ENCODE results near the gene ENTPD6.
"Not testable (repeated sequence)": the region's sequence is repeated elsewhere in the genome, so short reads cannot be mapped to it uniquely, and the experiment has no call there.

The ENTPD6 gene

DNA sequence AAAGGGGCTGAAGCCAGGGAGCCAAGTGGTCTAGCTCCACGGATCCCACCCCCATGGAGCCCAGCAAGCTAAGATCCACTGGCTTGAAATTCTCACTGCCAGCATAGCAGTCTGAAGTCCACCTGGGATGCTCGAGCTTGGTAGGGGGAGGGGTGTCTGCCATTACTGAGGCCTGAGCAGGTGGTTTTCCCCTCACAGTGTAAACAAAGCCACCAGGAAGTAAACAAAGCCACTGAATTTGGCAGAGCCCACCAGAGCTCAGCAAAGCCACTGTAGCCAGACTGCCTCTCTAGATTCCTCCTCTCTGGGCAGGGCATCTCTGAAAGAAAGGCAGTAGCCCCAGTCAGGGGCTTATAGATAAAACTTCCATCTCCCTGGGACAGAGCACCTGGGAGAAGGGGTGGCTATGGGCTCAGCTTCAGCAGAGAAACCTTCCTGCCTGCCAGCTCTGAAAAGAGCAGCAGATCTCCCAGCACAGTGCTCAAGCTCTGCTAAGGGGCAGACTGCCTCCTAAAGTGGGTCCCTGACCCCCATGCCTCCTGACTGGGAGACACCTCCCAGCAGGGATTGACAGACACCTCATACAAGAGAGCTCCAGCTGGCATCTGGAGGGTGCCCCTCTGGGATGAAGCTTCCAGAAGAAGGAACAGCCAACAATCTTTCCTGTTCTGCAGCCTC is 29.3 kb upstream of the ENTPD6 start:
- not testable (repeated sequence) for H3K4me3 ChIP-seq (ENCODE audit: extremely low read depth, insufficient read depth, low read length, poor library complexity, severe bottlenecking); H3K36me3 ChIP-seq (ENCODE audit: control insufficient read depth, insufficient read depth, low read length); H3K9me3 ChIP-seq (ENCODE audit: control insufficient read depth, low read length); H3K4me1 ChIP-seq (ENCODE audit: control insufficient read depth, insufficient read depth, low read length, poor library complexity, severe bottlenecking); H3K27ac ChIP-seq (ENCODE audit: low read depth, low read length, severe bottlenecking)
- 38 to 60% methylated on average over 1 of the region's 2 CpGs for WGBS, 2 experiments (ENCODE audit: insufficient coverage in 2 of 2)

DNA sequence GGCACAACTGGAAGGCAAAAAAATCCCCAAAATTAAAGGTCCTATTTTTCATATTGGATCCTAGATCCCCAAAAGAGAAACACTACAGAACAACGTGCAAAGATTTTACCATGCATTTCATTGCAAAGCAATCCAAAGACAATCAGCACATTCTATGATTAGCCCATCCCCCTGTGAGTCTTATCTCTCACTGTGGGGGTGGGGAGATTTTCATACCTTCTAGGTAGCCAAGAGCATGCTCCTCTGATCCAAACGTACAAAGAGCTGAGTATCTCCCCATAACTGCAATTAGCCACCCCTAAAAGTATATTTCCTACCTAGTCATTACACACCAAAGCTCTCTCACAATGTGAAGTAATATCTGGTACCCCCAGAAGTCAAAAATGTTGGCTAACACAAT is 22.2 kb upstream of the ENTPD6 start:
- no peaks in the 10 kb centered on the region for H3K4me1 ChIP-seq (ENCODE audit: control insufficient read depth, insufficient read depth, low read length, poor library complexity, severe bottlenecking)
- H3K9me3 ChIP-seq (ENCODE audit: control insufficient read depth, low read length), result peaks cover 6% of the 10 kb centered on the region
- no peak overlapping the region for H3K4me3 ChIP-seq (ENCODE audit: extremely low read depth, insufficient read depth, low read length, poor library complexity, severe bottlenecking)
- H3K36me3 ChIP-seq (ENCODE audit: control insufficient read depth, insufficient read depth, low read length), result no peaks in the 10 kb centered on the region
- no peak overlapping the region for H3K27ac ChIP-seq (ENCODE audit: low read depth, low read length, severe bottlenecking)
- WGBS, 2 experiments (ENCODE audit: insufficient coverage in 2 of 2), result no CpG with 5 or more reads among the region's 2 CpGs

DNA sequence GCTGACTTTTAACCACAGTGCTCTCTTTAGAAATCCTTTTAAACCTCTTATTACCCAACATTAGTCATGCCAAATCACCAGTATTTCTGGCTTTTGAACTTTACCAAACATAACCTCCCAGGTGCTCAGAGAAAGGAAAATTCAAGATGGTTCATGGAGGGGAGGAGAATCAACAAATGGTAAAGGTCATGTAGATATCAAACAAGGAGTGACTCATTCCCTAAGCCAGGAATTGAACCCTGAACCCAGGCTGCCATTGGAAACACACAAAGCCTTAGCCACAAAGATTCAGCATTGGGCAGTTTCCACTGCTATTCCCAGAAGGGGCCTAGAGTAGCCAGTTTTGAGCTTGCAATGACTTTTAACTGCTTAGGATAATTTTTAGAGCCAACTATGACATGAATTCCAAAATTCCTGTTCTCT is 21.6 kb upstream of the ENTPD6 start:
- H3K4me3 ChIP-seq (ENCODE audit: extremely low read depth, insufficient read depth, low read length, poor library complexity, severe bottlenecking), result no peak overlapping the region
- peaks cover 6% of the 10 kb centered on the region for H3K9me3 ChIP-seq (ENCODE audit: control insufficient read depth, low read length)
- H3K36me3 ChIP-seq (ENCODE audit: control insufficient read depth, insufficient read depth, low read length), result no peaks in the 10 kb centered on the region
- no peak overlapping the region for H3K27ac ChIP-seq (ENCODE audit: low read depth, low read length, severe bottlenecking)
- no peaks in the 10 kb centered on the region for H3K4me1 ChIP-seq (ENCODE audit: control insufficient read depth, insufficient read depth, low read length, poor library complexity, severe bottlenecking)

DNA sequence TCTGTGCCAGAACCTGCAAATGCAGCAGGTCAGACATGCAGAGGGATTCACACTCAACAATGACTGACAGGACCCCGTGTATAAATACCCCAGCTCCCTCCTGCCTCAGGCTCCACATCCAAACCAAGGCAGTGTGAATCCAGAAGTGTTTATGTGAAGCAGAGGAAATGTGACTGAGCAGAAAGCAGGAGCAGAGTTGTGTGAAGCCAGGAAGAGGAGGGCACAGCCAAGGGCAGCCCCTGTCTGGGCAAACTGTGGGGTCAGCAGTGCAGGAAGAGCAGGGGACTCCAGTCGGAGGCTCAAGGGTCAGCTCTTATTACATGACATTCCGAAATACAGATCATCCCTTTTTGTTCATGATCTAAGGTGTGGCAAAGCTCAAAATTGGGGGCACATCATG is 19.3 kb upstream of the ENTPD6 start:
- Histone ChIP-seq H3K27ac (ENCODE audit: low read depth, low read length, severe bottlenecking) (no peak overlapping the region), H3K9me3 (ENCODE audit: control insufficient read depth, low read length) (peaks cover 6% of the 10 kb centered on the region), H3K36me3 (ENCODE audit: control insufficient read depth, insufficient read depth, low read length) (no peaks in the 10 kb centered on the region), H3K4me3 (ENCODE audit: extremely low read depth, insufficient read depth, low read length, poor library complexity, severe bottlenecking) (no peak overlapping the region), H3K4me1 (ENCODE audit: control insufficient read depth, insufficient read depth, low read length, poor library complexity, severe bottlenecking) (no peaks in the 10 kb centered on the region)
- WGBS, 2 experiments (ENCODE audit: insufficient coverage in 2 of 2), result 67% methylated on average over 2 of the region's 3 CpGs; no CpG with 5 or more reads in 1 of the 2 experiments

DNA sequence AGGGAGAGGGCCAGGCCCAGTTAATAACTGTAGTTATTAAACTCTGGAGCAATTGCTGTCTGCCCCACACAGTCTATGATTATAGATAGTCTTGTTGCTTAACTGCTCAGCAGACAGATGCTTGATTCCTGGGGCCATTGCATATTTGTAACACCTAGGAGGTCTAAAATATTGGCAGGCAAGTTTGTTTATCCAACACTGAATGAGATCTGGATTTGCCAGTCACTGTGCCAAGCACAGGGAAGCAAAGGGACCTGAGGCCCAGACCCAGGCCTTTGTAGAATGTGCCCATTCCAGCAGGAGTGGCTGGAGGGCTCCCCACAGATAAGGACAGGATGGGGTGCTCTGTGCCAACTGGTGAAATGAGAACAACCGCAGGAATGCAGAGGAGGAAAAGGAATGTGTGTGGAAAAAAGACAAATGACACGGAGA is 17.6 kb upstream of the ENTPD6 start:
- no peaks in the 10 kb centered on the region for H3K36me3 ChIP-seq (ENCODE audit: control insufficient read depth, insufficient read depth, low read length)
- no peak overlapping the region for H3K4me3 ChIP-seq (ENCODE audit: extremely low read depth, insufficient read depth, low read length, poor library complexity, severe bottlenecking)
- H3K4me1 ChIP-seq (ENCODE audit: control insufficient read depth, insufficient read depth, low read length, poor library complexity, severe bottlenecking), result no peaks in the 10 kb centered on the region
- H3K9me3 ChIP-seq (ENCODE audit: control insufficient read depth, low read length), result peaks cover 6% of the 10 kb centered on the region
- no peak overlapping the region for H3K27ac ChIP-seq (ENCODE audit: low read depth, low read length, severe bottlenecking)
- 60 to 61% methylated on average over 2 of the region's 2 CpGs for WGBS, 2 experiments (ENCODE audit: insufficient coverage in 2 of 2)

DNA sequence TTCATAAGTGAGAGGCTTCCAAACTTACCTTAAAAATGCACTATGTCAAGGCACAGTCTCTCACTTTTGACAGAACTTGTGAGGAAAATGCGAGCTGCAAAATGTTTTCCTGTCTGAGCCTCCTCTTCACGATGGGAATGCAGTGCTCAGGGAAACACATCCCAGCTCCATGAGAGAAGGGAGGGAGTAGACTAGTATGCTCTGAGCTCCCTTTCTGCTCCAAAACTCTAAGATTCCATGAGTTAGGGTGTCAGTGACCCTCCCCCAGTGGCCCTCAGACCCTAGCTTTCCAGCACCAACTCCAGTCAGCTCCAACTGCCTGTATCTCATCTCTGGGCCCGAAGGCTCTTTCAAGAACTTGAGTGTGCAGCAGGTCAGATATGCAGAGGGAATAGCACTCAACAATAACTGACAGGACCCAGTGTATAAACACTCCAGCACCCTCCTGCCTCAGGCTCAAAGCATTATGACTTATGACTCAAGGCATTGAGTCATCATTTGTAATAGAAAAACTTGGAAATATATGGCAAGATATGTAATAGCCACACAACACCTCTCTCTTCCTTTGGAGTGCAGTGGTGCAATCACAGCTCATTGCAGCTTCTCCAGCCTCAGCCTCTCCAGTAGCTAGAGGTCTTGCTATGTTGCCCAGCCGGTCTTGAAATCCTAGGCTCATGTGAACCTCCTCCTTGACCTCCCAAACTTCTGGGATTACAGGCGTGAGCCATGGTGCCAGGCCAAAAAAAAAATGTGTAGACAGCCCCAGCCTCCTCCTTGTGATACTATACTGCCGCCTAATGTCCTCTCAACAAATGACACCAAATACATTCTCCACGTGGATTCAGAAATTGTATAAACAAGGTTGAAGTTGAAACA is 16.7 kb upstream of the ENTPD6 start:
- no peak overlapping the region for H3K4me3 ChIP-seq (ENCODE audit: extremely low read depth, insufficient read depth, low read length, poor library complexity, severe bottlenecking)
- WGBS, 2 experiments (ENCODE audit: insufficient coverage in 2 of 2), result 62 to 64% methylated on average over 2 to 4 of the region's 7 CpGs
- H3K27ac ChIP-seq (ENCODE audit: low read depth, low read length, severe bottlenecking), result no peak overlapping the region
- peaks cover 5% of the 10 kb centered on the region for H3K9me3 ChIP-seq (ENCODE audit: control insufficient read depth, low read length)
- H3K36me3 ChIP-seq (ENCODE audit: control insufficient read depth, insufficient read depth, low read length), result no peaks in the 10 kb centered on the region
- no peaks in the 10 kb centered on the region for H3K4me1 ChIP-seq (ENCODE audit: control insufficient read depth, insufficient read depth, low read length, poor library complexity, severe bottlenecking)

DNA sequence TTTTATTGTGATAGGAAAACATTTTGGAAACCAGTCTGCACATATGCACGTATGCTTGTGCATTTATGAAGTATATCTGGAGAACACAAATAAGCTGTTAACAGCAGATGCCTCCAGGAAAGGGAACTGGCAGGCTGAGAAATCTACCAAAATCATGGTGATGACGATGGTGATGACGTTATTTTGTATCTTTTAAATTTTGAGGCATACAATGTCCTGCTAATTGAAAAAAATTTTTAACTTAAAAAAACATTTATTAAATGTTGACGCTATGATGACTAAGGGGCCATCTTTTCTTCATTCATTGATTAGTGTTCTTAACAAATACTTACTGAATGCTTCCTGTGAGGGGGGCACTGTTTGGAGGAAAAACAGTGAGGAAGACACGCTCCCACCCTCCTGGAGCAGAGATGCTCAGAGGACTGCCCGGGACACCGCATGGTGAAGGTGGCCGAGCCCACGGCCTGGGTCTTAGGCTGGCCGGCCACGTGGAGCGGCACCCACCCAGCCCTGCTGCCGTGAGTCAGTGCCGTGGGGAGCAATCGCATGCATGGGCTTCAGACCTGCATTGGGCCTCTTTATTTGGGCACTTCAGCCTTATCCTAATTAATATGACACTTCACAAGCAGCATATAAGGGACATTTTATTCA is 15.9 kb upstream of the ENTPD6 start:
- Histone ChIP-seq H3K36me3 (ENCODE audit: control insufficient read depth, insufficient read depth, low read length) (no peaks in the 10 kb centered on the region), H3K27ac (ENCODE audit: low read depth, low read length, severe bottlenecking) (no peak overlapping the region), H3K4me1 (ENCODE audit: control insufficient read depth, insufficient read depth, low read length, poor library complexity, severe bottlenecking) (no peaks in the 10 kb centered on the region), H3K4me3 (ENCODE audit: extremely low read depth, insufficient read depth, low read length, poor library complexity, severe bottlenecking) (no peak overlapping the region), H3K9me3 (ENCODE audit: control insufficient read depth, low read length) (no peaks in the 10 kb centered on the region)
- WGBS, 2 experiments (ENCODE audit: insufficient coverage in 2 of 2), result 56 to 62% methylated on average over 12 of the region's 15 CpGs

DNA sequence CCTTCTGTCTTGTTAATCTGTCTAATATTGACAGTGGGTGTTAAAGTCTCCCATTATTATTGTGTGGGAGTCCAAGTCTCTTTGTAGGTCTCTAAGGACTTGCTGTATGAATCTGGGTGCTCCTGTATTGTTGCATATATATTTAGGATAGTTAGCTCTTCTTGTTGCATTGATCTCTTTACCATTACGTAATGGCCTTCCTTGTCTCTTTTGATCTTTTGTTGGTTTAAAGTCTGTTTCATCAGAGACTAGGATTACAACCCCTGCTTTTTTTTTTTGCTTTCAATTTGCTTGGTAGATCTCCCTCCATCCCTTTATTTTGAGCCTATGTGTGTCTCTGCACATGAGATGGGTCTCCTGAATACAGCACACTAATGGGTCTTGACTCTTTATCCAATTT is 11.1 kb upstream of the ENTPD6 start:
- WGBS, 2 experiments (ENCODE audit: insufficient coverage in 2 of 2), result no CpG with 5 or more reads among the region's 1 CpG
- H3K9me3 ChIP-seq (ENCODE audit: control insufficient read depth, low read length); H3K36me3 ChIP-seq (ENCODE audit: control insufficient read depth, insufficient read depth, low read length); H3K27ac ChIP-seq (ENCODE audit: low read depth, low read length, severe bottlenecking); H3K4me1 ChIP-seq (ENCODE audit: control insufficient read depth, insufficient read depth, low read length, poor library complexity, severe bottlenecking); H3K4me3 ChIP-seq (ENCODE audit: extremely low read depth, insufficient read depth, low read length, poor library complexity, severe bottlenecking): not testable (repeated sequence)

DNA sequence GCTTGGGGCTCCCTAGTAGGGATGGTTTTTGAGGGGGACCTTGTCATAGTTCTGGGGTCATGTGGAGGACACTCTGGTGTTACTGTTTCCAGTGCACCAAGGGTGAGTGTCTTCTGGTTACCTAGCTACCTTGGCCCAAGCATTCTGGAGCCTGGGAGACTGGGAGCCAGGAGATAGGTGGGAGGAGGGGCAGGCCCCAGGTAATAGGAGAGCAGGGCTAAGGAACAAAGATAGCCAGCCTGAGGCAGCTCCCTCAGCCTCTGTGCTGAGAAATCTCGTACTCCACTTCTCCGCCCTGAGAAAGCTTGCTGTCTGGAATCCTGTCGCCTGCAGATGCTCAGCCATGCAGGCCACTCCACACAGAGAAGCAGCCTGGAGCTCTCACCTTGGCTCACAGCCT is 8.3 kb upstream of the ENTPD6 start:
- H3K9me3 ChIP-seq (ENCODE audit: control insufficient read depth, low read length), result peaks cover 4% of the 10 kb centered on the region
- H3K27ac ChIP-seq (ENCODE audit: low read depth, low read length, severe bottlenecking), result no peak overlapping the region
- H3K4me3 ChIP-seq (ENCODE audit: extremely low read depth, insufficient read depth, low read length, poor library complexity, severe bottlenecking), result no peak overlapping the region
- H3K36me3 ChIP-seq (ENCODE audit: control insufficient read depth, insufficient read depth, low read length), result no peaks in the 10 kb centered on the region
- 88 to 95% methylated on average over 3 of the region's 3 CpGs for WGBS, 2 experiments (ENCODE audit: insufficient coverage in 2 of 2)
- H3K4me1 ChIP-seq (ENCODE audit: control insufficient read depth, insufficient read depth, low read length, poor library complexity, severe bottlenecking), result no peaks in the 10 kb centered on the region

DNA sequence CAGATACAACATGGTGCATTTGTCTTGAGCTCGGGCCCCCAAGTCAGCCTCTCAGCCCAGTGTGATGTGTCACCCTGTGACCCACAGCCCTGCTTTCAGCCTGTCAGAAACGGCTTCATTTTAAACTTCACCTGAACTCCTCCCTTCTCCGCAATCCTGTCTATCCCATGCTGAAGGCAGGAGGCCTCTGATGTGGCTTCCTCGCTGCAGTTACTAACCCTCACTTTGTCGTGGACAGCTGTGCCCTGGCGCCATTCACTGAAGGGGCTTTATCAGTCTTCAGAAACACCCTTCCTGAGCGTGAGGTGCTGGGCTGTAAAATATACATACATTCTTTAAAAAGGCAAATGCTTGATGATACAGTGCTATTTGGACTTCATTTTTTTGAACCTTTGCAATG is 7.9 kb upstream of the ENTPD6 start:
- Histone ChIP-seq H3K4me1 (ENCODE audit: control insufficient read depth, insufficient read depth, low read length, poor library complexity, severe bottlenecking) (no peaks in the 10 kb centered on the region), H3K4me3 (ENCODE audit: extremely low read depth, insufficient read depth, low read length, poor library complexity, severe bottlenecking) (no peak overlapping the region), H3K27ac (ENCODE audit: low read depth, low read length, severe bottlenecking) (no peak overlapping the region), H3K36me3 (ENCODE audit: control insufficient read depth, insufficient read depth, low read length) (no peaks in the 10 kb centered on the region), H3K9me3 (ENCODE audit: control insufficient read depth, low read length) (peaks cover 4% of the 10 kb centered on the region)
- WGBS, 2 experiments (ENCODE audit: insufficient coverage in 2 of 2), result 81 to 89% methylated on average over 5 to 7 of the region's 7 CpGs

DNA sequence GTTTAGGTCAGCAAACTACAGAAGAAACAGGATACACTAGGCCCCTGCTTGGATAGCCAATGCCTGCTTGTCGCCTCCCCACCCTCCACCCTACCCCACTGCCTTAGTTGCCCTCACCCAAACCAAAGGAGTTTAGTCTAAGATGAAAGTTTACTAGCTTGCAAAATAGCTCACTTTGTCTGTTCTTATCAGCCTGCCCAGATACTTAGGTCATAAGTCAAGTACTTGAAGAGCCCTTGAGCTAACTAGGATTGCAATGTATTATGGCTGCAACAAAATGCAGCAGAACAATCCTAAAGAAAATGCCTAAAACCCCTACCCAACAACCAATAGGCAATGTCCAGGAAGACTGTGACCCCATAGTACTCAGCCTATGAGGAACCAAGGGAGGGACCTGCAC is 7.3 kb upstream of the ENTPD6 start:
- Histone ChIP-seq H3K27ac (ENCODE audit: low read depth, low read length, severe bottlenecking) (no peak overlapping the region), H3K4me3 (ENCODE audit: extremely low read depth, insufficient read depth, low read length, poor library complexity, severe bottlenecking) (no peak overlapping the region), H3K4me1 (ENCODE audit: control insufficient read depth, insufficient read depth, low read length, poor library complexity, severe bottlenecking) (no peaks in the 10 kb centered on the region), H3K36me3 (ENCODE audit: control insufficient read depth, insufficient read depth, low read length) (no peaks in the 10 kb centered on the region), H3K9me3 (ENCODE audit: control insufficient read depth, low read length) (peaks cover 4% of the 10 kb centered on the region)
- no CpG with 5 or more reads among the region's 1 CpG for WGBS, 2 experiments (ENCODE audit: insufficient coverage in 2 of 2)
